SK-N-SH (cell line): ENCODE data around the gene CREBRF. TPM values are rescaled to one million over a fixed set of nuclear protein-coding genes. Genes with fewer than 3 reads are reported as not detected.

Experiments
- CTCF ChIA-PET: fragments of 300-600, 350-600 bp; formaldehyde crosslinking; extraction: SDS; loops from one replicate; lab custom pipeline; 2021; lab: Yijun Ruan, JAX
- POLR2A ChIA-PET: fragments of 350-600 bp; sonication (Branson Sonifier 250); formaldehyde crosslinking; extraction: SDS; loops from one replicate; lab custom pipeline; 2020; ENCODE audit warnings: antibody characterized with exemption, inconsistent platforms; lab: Yijun Ruan, JAX
- DNase-seq: peaks from one replicate; pipeline ENCODE4 v3.0.0; 2012
- H2AFZ ChIP-seq: fragments of 200-600 bp; sonication (generic); 2 replicates; pipeline ENCODE4 v1.8.1; 2016; ENCODE audit warnings: antibody characterized with exemption, mild to moderate bottlenecking, low read depth
- H3F3A ChIP-seq: fragments of 200-600 bp; sonication (generic); replicated peaks from 2 replicates; pipeline ENCODE3; 2016; ENCODE audit warnings: antibody characterized with exemption, mild to moderate bottlenecking; ENCODE audit not compliant: insufficient read depth
- H3K27ac ChIP-seq, 2 experiments: fragments of 200-500 bp in 1 of 2; fragments of 200-600 bp in 1 of 2; sonication (Bioruptor generic) in 1 of 2; sonication (generic), shearing (Covaris generic) in 1 of 2; 2 replicates each; pipeline versions ENCODE4 v1.5.1 to v1.6.1; 2014 to 2016; ENCODE audit warnings: low read depth in 2 of 2, inconsistent platforms in 1 of 2, low read length in 1 of 2, mild to moderate bottlenecking in 1 of 2, mixed read lengths in 1 of 2
- H3K27me3 ChIP-seq: fragments of 200-600 bp; sonication (generic), shearing (Covaris generic); 2 replicates; pipeline ENCODE4 v1.6.1; 2016; ENCODE audit warnings: mixed run types; ENCODE audit not compliant: insufficient read depth
- H3K36me3 ChIP-seq, 2 experiments: fragments of 200-500 bp in 1 of 2; fragments of 200-600 bp in 1 of 2; sonication (Bioruptor generic) in 1 of 2; sonication (generic) in 1 of 2; replicated peaks in 1 of 2; 2 replicates each; pipeline versions ENCODE3 to v1.5.1; 2014 to 2016; ENCODE audit warnings: low read length in 1 of 2, mild to moderate bottlenecking in 1 of 2; ENCODE audit not compliant: insufficient read depth in 2 of 2, control insufficient read depth in 1 of 2
- H3K4me1 ChIP-seq, 2 experiments: fragments of 200-500 bp in 1 of 2; fragments of 200-600 bp in 1 of 2; sonication (Bioruptor generic) in 1 of 2; sonication (generic), shearing (Covaris generic) in 1 of 2; 2 replicates each; pipeline versions ENCODE4 v1.5.1 to v1.6.1; 2014 to 2016; ENCODE audit warnings: low read depth in 1 of 2, low read length in 1 of 2, mixed run types in 1 of 2; ENCODE audit not compliant: insufficient read depth in 2 of 2, control insufficient read depth in 1 of 2
- H3K4me2 ChIP-seq: fragments of 200-600 bp; sonication (generic), shearing (Covaris generic); 2 replicates; pipeline ENCODE4 v1.6.1; 2017; ENCODE audit warnings: mixed run types
- H3K4me3 ChIP-seq, 2 experiments: fragments of 200-500 bp in 1 of 2; fragments of 200-600 bp in 1 of 2; sonication (Bioruptor generic) in 1 of 2; sonication (generic), shearing (Covaris generic) in 1 of 2; 2 replicates each; pipeline versions ENCODE4 v1.5.1 to v1.8.1; 2014 to 2016; ENCODE audit warnings: low read depth in 2 of 2, inconsistent platforms in 1 of 2, low read length in 1 of 2, mild to moderate bottlenecking in 1 of 2, mixed read lengths in 1 of 2, moderate library complexity in 1 of 2
- H3K79me2 ChIP-seq: fragments of 200-600 bp; sonication (generic); 2 replicates; pipeline ENCODE4 v1.8.1; 2017; ENCODE audit warnings: mild to moderate bottlenecking; ENCODE audit not compliant: insufficient read depth
- H3K9ac ChIP-seq: fragments of 200-600 bp; sonication (generic); 2 replicates; pipeline ENCODE4 v1.6.1; 2017; ENCODE audit warnings: mixed run types
- H3K9me2 ChIP-seq: fragments of 200-600 bp; sonication (generic); 2 replicates; pipeline ENCODE4 v1.6.1; 2017; ENCODE audit warnings: mixed run types
- H3K9me3 ChIP-seq: fragments of 200-600 bp; sonication (generic); 2 replicates; pipeline ENCODE4 v1.6.1; 2017; ENCODE audit warnings: mixed run types, mild to moderate bottlenecking, moderate library complexity
- H4K20me1 ChIP-seq: fragments of 200-600 bp; sonication (generic); 2 replicates; pipeline ENCODE4 v1.6.1; 2017; ENCODE audit warnings: mild to moderate bottlenecking, mixed run types; ENCODE audit not compliant: insufficient read depth
- EP300 ChIP-seq, 2 experiments: IDR thresholded peaks; 2 replicates each; pipeline versions ENCODE4 v1.4.0 to v1.6.1; 2012; ENCODE audit warnings: borderline replicate concordance in 1 of 2, low read depth in 1 of 2, low read length in 1 of 2
- EZH2phosphoT487 ChIP-seq: fragments of 200-600 bp; sonication (generic); IDR thresholded peaks from 2 replicates; pipeline ENCODE4 v1.6.1; 2017; ENCODE audit warnings: low read depth, mixed run types, mild to moderate bottlenecking, antibody characterized with exemption, moderate library complexity, borderline replicate concordance
- FOSL2 ChIP-seq: IDR thresholded peaks from 2 replicates; pipeline ENCODE4 v1.4.0; 2012; ENCODE audit warnings: low read depth, mild to moderate bottlenecking, moderate library complexity, borderline replicate concordance
- FOXM1 ChIP-seq: IDR thresholded peaks from 2 replicates; pipeline ENCODE4 v1.4.0; 2012; ENCODE audit warnings: low read depth, mild to moderate bottlenecking
- MEF2A ChIP-seq: IDR thresholded peaks from 2 replicates; pipeline ENCODE4 v1.4.0; 2012; ENCODE audit warnings: low read depth, borderline replicate concordance
- MXI1 ChIP-seq: IDR thresholded peaks from 2 replicates; pipeline ENCODE4 v1.6.1; 2012; ENCODE audit warnings: mild to moderate bottlenecking, low read depth, low read length, improper control_type of control experiment
- NFIC ChIP-seq: IDR thresholded peaks from 2 replicates; pipeline ENCODE4 v1.4.0; 2012; ENCODE audit warnings: borderline replicate concordance
- RXRA ChIP-seq: IDR thresholded peaks from 2 replicates; pipeline ENCODE4 v1.4.0; 2012; ENCODE audit warnings: low read depth, mild to moderate bottlenecking, borderline replicate concordance
- SIN3A ChIP-seq: IDR thresholded peaks from 2 replicates; pipeline ENCODE4 v1.6.1; 2012; ENCODE audit warnings: low read depth, mild to moderate bottlenecking, low read length, moderate library complexity, borderline replicate concordance
- YY1 ChIP-seq: IDR thresholded peaks from 2 replicates; pipeline ENCODE4 v1.4.0; 2012; ENCODE audit warnings: low read depth, mild to moderate bottlenecking
- WGBS: methylation state at CpG from one replicate; pipeline ENCODE4 v1.1.6; 2017; ENCODE audit warnings: low lambda C conversion rate; 5-methylcytosine and 5-hydroxymethylcytosine counted together
- polyA plus RNA-seq, 3 experiments: library from polyadenylated mRNA; depleted of rRNA; stranded (reverse); fragments of >200 nt; gene quantifications; 2 replicates each; pipeline ENCODE4 v1.2.3, GENCODE V29; 2012
- TF ChIP-seq, protein P1 (sequence below): fragments of 150-350 bp; IDR thresholded peaks from 2 replicates; pipeline ENCODE4 v1.6.1; 2017; ENCODE audit warnings: antibody characterized with exemption, low read length, low read depth, borderline replicate concordance
- TF ChIP-seq, protein P2 (sequence below): IDR thresholded peaks from 2 replicates; pipeline ENCODE4 v1.4.0; 2012; ENCODE audit warnings: low read depth, borderline replicate concordance
- TF ChIP-seq, protein P3 (sequence below): IDR thresholded peaks from 2 replicates; pipeline ENCODE4; 2012
- TF ChIP-seq, protein P4 (sequence below): fragments of 200-600 bp; sonication (generic); IDR thresholded peaks from 2 replicates; pipeline ENCODE4 v1.6.1; 2017; ENCODE audit warnings: antibody characterized with exemption, mild to moderate bottlenecking, moderate library complexity
- TF ChIP-seq, protein P5 (sequence below): IDR thresholded peaks from 2 replicates; pipeline ENCODE4 v1.4.0; 2012; ENCODE audit warnings: low read depth, borderline replicate concordance

Gene CREBRF
- polyA plus RNA-seq, 1 of the 3 experiments (the other 2 are of a cell fraction), result 2.4 TPM

DNA sequence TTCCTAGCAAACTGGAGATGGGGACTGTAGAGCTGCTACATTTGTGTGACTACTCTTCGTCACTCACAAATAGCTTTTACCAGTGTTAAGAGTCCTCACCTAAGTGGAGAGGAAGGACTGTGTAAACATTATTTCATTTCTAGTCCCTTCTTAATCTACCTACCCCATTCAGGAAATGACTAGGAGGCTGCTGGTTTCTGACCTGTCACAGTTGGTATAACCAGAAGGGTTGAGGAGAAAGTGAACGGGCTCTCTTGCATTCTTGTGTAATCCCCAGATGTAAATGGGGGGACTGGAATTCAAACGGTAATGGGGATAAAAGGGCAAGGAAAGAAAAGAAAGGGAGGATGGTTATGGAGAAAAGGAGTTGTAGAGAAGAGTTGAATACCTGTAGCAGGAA lies 52.8 kb downstream of the CREBRF start:
- Histone ChIP-seq H3F3A (no peaks in the 10 kb centered on the region), H3K9me2 (no peaks in the 10 kb centered on the region), H3K4me1 (no peaks in the 10 kb centered on the region), H2AFZ (no peak overlapping the region), H3K79me2 (no peaks in the 10 kb centered on the region), H3K9ac (no peak overlapping the region), H3K27ac (no peak overlapping the region), H3K4me3 (no peak overlapping the region), H3K4me2 (no peak overlapping the region)
- ChIA-PET POLR2A (no interaction called here), CTCF (interaction anchor here (1.4 kb wide), 1 partner anchor 130 kb away, joined by 5 read pairs; no protein-coding TSS in a partner anchor)
- 75% methylated on average over 3 of the region's 3 CpGs for WGBS
- no peak for DNase-seq
- TF ChIP-seq FOXM1, result no peak
- TF ChIP-seq YY1, result no peak
- no peak for TF ChIP-seq MXI1
- TF ChIP-seq FOSL2, result no peak
- TF ChIP-seq, protein P1, sequence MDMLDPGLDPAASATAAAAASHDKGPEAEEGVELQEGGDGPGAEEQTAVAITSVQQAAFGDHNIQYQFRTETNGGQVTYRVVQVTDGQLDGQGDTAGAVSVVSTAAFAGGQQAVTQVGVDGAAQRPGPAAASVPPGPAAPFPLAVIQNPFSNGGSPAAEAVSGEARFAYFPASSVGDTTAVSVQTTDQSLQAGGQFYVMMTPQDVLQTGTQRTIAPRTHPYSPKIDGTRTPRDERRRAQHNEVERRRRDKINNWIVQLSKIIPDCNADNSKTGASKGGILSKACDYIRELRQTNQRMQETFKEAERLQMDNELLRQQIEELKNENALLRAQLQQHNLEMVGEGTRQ, result no peak
- TF ChIP-seq, protein P2, sequence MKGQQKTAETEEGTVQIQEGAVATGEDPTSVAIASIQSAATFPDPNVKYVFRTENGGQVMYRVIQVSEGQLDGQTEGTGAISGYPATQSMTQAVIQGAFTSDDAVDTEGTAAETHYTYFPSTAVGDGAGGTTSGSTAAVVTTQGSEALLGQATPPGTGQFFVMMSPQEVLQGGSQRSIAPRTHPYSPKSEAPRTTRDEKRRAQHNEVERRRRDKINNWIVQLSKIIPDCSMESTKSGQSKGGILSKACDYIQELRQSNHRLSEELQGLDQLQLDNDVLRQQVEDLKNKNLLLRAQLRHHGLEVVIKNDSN, result no peak
- TF ChIP-seq EP300 (IDR thresholded peaks at IDR 0.05; ENCODE audit: borderline replicate concordance in 1 of 2, low read depth in 1 of 2, low read length in 1 of 2), result no peak
- no peak for TF ChIP-seq NFIC
- TF ChIP-seq, protein P3, sequence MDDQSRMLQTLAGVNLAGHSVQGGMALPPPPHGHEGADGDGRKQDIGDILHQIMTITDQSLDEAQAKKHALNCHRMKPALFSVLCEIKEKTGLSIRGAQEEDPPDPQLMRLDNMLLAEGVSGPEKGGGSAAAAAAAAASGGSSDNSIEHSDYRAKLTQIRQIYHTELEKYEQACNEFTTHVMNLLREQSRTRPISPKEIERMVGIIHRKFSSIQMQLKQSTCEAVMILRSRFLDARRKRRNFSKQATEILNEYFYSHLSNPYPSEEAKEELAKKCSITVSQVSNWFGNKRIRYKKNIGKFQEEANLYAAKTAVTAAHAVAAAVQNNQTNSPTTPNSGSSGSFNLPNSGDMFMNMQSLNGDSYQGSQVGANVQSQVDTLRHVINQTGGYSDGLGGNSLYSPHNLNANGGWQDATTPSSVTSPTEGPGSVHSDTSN, result no peak
- TF ChIP-seq SIN3A, result no peak
- TF ChIP-seq RXRA, result no peak
- TF ChIP-seq, protein P4, sequence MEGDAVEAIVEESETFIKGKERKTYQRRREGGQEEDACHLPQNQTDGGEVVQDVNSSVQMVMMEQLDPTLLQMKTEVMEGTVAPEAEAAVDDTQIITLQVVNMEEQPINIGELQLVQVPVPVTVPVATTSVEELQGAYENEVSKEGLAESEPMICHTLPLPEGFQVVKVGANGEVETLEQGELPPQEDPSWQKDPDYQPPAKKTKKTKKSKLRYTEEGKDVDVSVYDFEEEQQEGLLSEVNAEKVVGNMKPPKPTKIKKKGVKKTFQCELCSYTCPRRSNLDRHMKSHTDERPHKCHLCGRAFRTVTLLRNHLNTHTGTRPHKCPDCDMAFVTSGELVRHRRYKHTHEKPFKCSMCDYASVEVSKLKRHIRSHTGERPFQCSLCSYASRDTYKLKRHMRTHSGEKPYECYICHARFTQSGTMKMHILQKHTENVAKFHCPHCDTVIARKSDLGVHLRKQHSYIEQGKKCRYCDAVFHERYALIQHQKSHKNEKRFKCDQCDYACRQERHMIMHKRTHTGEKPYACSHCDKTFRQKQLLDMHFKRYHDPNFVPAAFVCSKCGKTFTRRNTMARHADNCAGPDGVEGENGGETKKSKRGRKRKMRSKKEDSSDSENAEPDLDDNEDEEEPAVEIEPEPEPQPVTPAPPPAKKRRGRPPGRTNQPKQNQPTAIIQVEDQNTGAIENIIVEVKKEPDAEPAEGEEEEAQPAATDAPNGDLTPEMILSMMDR, result no peak
- TF ChIP-seq, protein P5, sequence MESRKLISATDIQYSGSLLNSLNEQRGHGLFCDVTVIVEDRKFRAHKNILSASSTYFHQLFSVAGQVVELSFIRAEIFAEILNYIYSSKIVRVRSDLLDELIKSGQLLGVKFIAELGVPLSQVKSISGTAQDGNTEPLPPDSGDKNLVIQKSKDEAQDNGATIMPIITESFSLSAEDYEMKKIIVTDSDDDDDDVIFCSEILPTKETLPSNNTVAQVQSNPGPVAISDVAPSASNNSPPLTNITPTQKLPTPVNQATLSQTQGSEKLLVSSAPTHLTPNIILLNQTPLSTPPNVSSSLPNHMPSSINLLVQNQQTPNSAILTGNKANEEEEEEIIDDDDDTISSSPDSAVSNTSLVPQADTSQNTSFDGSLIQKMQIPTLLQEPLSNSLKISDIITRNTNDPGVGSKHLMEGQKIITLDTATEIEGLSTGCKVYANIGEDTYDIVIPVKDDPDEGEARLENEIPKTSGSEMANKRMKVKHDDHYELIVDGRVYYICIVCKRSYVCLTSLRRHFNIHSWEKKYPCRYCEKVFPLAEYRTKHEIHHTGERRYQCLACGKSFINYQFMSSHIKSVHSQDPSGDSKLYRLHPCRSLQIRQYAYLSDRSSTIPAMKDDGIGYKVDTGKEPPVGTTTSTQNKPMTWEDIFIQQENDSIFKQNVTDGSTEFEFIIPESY, result no peak
- no peak for TF ChIP-seq MEF2A
- no peak for TF ChIP-seq EZH2phosphoT487
- TF ChIP-seq, all 33 proteins: peak for 0
- Histone ChIP-seq H3K9me3 (no peaks in the 10 kb centered on the region), H4K20me1 (no peaks in the 10 kb centered on the region), H3K36me3 (peaks cover 14 to 23% of the 10 kb centered on the region in 2 experiments), H3K27me3 (no peaks in the 10 kb centered on the region)
